Stromal cell of bone marrow (primary cell): ENCODE measurements around the gene MTFMT.

Experiments used
- DNase-seq: peaks from one replicate; pipeline ENCODE4 v3.0.0-alpha.2; 2012; ENCODE audit warnings: low read depth

MTFMT gene

GRCh38 chr15:64987136-64987535 lies 42.3 kb downstream of the MTFMT start:
- no peak for DNase-seq

GRCh38 chr15:64985366-64986033 lies 43.9 kb downstream of the MTFMT start:
- no peak for DNase-seq

- DNase-seq, result no peak
Measured at GRCh38 chr15:64982472-64982871, 47.0 kb downstream of the MTFMT start.

GRCh38 chr15:64981812-64982431 lies 47.5 kb downstream of the MTFMT start:
- no peak for DNase-seq

GRCh38 chr15:64979252-64979710 lies 50.2 kb downstream of the MTFMT start:
- no peak for DNase-seq

GRCh38 chr15:64975390-64975789 lies 54.0 kb downstream of the MTFMT start:
- peak; percentile 11 for DNase-seq

GRCh38 chr15:64970698-64971097 lies 58.7 kb downstream of the MTFMT start:
- DNase-seq, result no peak

GRCh38 chr15:64969401-64969800 lies 60.0 kb downstream of the MTFMT start:
- no peak for DNase-seq

- no peak for DNase-seq
Measured at GRCh38 chr15:64961013-64961412, 68.4 kb downstream of the MTFMT start.

- DNase-seq, result no peak
Measured at GRCh38 chr15:64960153-64960552, 69.3 kb downstream of the MTFMT start.

GRCh38 chr15:64959128-64959527 lies 70.3 kb downstream of the MTFMT start:
- DNase-seq, result no peak

- DNase-seq, result no peak
Measured at GRCh38 chr15:64954395-64954794, 75.0 kb downstream of the MTFMT start.

- DNase-seq, result no peak
Measured at GRCh38 chr15:64951777-64952418, 77.5 kb downstream of the MTFMT start.
